HTR-8/SVneo (cell line): Measurements from ENCODE around the gene CCDC88C.

Source experiments
- DNase-seq: peaks from one replicate; pipeline ENCODE4 v3.0.0; 2011; ENCODE audit warnings: low spot score, mixed read lengths; ENCODE audit not compliant: insufficient read length
- FAIRE-seq: peaks from 2 replicates; lab custom pipeline; 2011; peaks lifted over from hg19 to GRCh38; lab: Jason Lieb, UNC

CCDC88C gene

DNA sequence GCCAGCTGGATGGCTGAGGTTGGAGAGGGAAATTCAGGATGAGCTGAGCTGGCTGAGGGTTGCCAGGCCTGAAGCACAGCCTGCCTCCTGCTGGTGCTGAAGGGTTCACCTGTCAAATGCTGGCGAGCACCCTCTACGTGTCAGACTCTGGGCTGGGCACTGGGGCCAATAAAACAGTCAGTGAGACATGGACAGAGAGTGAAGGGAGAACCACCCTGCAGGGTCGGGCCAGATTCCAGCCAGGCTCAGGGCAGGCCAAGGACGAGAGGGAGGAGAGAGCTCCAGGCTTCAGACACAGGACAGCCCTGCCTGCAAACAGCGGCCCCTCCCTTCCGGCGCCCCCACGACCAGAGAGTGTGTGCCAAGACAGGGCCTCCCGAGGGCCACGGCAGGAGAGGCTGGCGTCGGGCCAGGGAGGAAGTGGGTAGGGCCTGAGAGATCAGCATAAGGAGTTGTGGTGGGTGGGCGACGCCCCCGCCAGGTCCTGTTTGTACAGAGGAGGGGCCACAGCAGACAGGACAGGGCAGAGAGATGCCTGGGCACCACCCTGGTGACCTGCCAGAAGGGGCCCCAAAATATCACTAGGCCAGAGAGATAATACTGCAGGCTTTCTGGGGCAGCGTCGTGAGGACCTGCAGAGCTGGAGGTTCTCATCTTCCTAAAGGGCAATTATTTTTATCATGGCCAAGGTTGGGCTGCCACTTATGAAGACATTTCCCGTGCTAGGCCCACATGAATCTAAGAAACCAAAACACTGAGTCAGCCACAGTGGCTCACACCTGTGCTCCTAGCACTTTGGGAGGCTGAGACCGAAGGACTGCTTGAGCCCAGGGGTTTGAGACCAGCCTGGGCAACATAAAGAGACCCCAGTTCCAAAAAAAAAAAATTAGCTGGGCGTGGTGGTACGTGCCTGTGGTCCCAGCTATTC is 100.0 kb downstream of the CCDC88C start:
- DNase-seq = peak; percentile 29
- peak; percentile 58 for FAIRE-seq

DNA sequence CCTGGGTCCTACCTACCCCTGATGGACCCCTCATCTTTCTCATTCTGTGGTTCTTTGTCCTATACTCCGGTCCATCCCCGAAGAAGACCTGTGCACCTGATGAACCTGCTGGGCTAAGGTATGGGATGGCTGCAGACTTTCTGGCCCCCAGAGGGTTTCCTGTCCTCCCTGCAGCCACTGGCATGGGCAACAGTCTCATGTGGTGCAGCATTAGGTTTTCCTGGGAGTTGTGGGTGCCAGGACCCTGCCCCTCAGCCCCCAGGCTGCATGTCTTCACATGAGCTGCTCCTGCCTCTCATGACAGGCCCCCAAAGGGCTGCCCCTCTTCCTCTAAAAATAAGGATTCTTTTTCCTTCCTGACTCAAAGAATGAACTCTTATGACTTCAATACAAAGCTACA is 100.9 kb downstream of the CCDC88C start:
- FAIRE-seq = no peak
- DNase-seq = no peak

DNA sequence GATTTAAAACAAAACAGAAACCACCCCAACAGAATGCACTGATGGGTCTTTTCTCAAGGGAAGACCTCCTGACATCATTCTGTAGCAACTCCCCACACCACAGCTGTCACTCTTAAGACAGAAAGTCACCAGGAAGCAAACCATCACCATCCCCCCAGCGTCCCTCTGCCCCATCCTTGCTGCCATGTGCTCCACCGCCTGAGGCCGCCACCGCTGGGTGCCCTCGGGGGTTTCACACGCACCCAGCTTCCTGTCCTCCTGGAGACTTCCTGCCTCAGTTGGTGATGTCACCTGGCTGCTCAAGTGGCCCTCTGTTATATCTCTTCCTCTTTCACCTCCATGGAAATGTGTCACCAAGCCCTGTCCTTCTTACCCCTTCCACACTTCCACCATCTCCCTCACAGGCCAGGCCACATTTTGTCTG is 101.8 kb downstream of the CCDC88C start:
- DNase-seq (no peak), FAIRE-seq (no peak)

DNA sequence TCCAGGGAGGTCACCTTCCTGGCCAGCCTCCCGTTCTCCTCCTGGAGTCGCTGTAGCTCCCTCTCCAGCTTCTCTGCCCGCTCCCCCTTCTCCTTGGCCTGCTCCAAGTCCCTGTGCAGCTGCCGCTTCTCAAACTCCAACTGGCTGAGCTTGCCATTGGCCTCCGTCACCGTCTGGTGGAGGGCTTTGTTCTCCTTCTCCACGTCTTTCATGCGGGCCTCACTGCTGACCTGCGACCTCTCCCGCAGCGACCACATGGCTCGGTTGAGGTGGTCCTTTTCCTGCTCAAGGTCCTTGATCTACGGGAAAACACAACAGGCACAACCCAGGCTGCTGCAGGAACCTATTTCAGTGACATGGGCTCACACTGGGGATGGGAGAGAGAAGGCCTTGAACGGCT is 103.8 kb downstream of the CCDC88C start:
- FAIRE-seq (no peak), DNase-seq (no peak)

DNA sequence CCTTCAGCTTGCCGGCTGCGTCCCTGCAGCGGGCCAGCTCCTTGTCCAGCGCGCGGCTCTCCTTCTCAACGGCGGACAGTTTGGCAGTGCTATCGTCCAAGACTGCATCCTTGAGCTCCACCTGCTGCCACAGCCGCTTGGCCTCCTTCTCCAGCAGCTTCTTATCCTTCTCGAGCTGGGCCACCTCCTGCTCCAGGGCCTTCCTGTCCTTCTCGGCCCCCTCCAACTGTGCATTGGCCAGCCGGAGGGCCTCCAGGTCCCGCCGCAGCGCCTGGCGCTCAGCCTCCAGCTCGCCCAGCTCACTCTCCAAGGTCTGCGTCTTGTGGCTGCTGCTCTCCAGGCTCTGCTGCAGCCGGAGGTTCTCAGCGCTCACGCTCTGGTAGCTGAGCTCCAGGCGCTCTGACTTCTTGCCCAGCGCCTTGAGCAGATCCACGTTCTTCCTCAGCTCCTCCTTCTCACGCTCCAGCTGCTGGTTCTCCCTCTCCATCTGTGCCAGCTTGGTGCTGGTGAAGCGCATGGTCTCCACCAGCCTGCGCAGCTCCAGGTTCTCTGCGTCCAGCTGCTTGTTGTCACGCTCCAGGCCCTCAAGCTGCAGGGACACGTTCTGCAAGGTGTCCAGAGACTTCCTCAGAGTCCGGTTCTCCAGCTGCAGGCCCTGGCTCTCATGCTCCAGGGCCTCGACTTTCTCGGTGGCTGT is 104.3 kb downstream of the CCDC88C start:
- FAIRE-seq = no peak
- DNase-seq = no peak

DNA sequence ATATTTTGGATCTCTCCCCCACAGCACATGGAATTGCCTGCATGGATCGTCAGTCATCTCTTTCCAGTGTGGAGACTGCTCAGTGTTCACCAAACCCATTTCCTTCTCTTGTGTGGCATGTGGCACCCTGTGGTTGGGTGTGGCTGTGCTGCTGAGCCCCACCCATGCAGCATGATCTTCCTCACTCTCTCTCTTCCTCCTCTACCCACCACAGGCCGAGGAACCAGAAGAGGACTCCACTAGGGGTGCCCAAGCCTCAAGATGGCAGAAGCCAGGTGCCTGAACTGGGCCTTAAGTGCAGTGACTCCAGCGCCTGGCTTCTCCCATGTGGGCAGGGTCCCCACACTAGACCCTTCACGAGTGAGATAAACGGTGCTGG is 106.3 kb downstream of the CCDC88C start:
- FAIRE-seq = no peak
- no peak for DNase-seq

DNA sequence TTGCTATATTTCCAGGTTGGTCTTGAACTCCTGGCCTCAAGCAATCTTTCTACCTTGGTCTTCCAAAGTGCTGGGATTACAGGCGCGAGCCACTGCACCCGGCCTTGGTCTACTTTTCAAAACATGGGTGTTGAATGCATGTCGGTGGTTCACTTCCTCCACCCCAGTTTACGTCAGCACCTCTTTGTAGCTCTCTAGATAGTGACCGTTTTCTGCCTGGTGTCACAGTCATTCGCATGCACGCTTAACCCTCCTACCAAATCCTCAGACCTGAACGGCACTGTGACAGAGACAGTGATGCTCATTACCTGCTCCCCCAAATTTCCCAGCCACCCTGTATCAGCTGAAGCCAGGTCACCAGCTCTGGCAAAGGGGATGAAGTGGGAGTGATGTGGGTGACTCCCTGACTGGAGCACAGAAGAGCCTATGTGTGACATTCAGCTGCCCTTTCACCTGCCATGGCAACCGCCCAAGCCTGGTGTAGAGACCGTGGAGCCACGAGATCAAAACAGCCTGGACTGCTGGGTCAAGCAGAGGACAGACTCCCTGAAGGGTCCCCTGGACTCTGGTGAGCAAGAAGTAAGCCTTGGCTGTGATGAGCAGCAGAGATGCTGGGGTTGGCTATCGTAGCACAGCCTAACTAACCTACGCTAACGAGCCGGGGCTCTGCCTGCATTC is 106.9 kb downstream of the CCDC88C start:
- DNase-seq (no peak), FAIRE-seq (no peak)

DNA sequence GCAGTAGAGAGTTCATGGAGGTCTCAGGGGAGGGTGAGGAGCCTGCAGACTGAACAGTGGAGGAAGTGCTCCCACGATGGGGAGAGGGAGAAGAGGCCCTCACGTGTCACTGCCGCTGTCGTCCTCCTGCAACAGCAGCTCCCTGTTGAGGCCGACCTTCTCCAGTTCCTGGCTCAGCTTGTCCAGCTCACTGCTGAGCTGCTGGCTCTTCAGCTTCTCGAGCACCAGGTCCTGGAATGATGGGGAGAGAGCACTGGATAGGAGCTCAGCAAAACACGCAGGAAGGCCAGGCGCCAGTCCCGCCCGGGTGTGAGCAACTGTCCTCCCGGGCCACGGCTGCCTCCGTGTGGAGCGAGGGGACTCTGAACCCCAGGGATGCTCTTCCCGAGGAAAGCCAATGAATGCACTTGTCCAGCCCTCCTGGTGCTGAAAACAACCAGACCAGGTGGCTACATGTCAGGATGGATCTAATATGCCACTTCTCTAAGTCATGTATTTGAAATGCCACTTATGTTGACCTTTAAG is 107.8 kb downstream of the CCDC88C start:
- DNase-seq (no peak), FAIRE-seq (no peak)

DNA sequence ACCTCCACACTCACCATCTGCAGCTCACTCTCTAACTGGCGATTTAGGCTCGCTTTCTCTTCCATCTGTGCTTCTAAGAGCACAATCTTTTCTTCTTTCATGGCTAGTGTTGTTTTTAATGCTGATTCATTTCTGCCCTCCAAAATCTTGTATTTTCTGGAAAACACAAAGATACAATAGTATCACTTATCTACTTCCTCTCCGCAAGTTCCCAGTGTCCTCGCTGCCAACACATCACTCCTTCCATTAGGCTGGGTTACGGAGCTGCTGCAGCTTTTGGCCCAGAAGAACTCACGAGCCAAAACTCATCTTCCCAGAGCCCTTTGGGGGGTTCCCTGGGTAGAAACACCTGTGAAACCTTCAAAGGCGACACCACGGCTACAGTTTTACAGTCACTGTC is 109.3 kb downstream of the CCDC88C start:
- FAIRE-seq (no peak), DNase-seq (no peak)

DNA sequence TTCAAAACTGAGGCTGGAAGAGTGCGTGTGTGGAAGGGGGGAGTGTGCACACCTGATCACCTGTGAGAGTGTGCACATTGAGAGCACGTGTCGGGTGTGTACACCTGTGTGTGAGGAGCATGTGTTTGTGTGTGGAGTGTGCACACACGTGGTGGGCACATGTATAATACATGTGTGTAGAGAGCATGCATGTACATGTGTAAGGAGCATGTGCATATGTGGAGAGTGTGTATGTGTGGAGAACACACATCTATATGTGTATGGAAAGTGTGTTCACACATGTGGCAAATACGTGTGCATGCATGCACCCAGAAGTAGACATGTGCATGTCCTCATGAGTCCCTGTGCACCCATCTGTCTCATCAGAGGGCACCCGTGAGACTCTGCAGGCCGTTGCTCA is 110.0 kb downstream of the CCDC88C start:
- peak; percentile 73 for FAIRE-seq
- no peak for DNase-seq

DNA sequence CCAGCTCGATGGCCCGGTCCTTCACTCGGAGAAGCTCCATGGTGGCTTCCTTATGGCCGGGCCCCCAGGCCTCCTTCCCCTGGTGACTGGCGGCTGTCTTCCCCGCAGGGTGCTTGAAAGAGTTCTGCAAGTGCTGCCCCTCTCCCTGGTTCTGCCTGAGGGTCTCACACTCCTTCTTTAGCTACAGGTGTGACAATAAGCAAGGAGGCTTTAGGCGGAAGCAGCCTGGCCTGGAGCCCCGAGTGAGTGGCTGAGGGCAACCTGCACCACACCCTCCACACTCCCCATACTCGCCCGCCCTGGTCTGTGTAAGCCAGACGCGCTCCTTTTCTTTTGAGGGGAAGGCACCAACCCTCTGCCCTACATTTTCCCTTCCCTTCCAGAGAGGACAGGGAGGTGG is 110.6 kb downstream of the CCDC88C start:
- FAIRE-seq (no peak), DNase-seq (no peak)

DNA sequence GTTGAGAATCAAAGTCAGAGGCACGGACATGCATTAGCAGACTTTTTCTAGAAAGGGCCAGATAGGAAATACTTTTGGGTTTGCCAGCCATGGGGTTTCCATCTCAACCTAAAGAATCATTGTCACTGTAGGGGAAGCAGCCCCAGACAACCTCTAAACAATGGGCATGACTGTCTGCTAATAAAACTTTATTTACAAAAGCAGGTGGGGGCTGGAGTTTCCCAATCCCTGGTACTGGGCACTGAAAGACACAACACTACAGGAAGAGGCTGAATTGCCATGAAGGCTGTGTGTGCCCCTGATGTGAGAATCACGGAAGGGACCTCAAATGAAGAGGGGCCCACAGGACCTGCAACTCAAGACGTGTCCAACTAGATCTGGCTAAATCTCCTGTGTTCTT is 111.1 kb downstream of the CCDC88C start:
- FAIRE-seq (no peak), DNase-seq (no peak)

DNA sequence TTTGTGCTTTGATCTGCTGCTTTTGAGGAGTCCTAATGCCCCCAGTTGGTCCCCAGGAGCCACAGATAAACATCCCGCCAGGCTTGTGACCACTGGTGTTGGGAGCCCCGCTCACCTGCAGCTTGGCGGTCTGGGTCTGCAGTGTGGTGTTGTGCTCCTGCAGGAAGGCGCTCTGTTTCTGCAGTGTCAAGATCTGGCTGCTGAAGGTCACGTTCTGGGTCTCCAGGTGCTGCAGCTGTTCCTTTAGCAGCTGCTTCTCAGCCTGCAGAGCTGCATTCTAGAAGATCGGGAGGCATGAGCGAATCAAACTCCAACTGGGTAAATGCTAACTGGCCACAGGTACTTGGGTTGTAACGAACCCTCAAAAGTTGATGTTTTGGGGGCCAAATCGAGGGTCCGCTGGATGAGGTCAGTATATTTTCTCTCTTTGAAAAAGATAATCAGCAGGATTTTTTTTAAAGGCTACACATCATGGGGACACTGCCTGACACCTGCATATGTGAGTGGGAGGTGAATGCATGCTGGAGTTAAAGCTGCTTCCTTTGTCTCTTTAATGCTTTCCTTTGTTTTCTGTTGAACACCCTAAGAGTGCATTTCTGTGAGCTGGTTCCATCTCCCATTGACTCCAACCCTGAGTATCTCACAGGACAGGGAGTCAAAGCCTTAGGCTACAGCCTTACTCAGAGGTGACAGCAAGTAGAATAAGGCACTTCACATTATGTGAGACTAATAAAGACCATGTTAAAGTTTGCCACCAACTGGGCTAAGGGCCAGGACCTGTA is 111.8 kb downstream of the CCDC88C start:
- DNase-seq (no peak), FAIRE-seq (no peak)

DNA sequence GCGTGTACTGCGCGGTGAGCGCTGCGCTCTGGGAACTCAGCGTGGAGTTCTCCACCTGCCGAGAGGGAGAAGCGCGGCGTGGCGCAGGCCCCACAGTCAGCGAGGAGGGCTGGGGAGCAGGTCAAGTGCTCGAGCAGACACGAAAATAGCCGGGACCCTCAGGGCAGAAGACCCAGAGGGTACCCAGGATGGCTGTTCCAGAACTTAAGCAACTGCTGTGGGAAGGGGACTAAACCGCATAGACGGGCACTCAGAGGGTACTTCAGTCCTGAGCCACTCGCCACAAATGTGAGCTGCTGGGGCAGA is 113.7 kb downstream of the CCDC88C start:
- DNase-seq = no peak
- no peak for FAIRE-seq

DNA sequence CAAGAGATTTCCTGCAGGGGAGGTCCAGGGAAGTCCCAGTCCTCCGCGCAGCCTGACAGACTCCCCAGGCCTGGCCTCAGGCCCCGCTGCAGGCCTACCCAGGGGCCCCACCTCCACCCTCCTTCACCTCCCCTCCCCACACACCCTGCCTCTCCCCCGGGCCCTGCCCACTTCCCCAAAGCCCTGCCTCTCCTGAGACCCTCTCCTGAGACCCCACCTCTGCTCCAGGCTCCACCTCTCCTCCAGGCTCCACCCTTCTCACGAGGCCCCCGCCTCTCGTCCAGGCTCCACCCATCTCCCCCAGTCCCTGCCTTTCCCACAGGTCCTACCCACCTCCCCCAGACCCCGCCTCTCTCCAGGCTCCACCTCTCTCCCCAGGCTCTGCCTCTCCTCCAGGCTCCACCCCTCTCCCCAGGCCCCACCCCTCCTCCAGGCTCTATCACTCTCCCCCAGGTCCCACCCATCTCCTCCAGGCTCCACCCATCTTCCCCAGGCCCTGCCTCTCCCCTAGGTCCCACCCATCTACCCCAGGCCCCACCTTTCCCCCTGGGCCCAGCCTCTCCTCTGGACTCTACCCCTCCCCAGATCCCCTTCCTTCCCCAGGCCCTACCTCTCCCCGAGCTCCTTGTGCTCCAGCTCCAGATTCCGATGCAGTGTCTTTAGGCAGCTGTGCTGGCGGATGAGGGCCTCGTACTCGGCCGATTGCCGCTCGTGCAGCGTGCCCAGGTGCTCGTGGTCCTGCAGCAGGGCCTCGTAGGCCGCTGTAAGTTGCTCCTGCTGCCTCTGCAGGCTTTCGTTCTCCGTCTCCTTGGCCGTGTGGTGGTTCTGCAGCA is 114.3 kb downstream of the CCDC88C start:
- FAIRE-seq (no peak), DNase-seq (no peak)

DNA sequence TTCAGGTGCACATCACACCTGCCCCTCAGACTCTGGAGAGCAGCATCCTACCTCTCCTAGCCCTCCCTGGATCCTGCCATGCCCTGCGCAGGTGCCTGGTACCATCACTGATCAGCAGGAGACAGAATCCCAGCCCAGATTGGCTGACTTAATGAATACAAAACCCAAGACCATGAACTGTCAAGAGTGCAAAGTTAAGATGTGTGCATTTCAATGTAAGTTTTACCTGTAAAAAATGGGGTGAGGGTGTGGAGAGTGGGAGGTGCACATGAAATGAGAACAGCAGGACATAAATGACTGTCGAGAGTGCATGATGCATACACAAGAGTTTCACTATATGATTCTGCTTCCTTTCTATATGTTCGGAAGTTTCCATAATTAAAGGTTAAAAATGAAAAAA is 115.2 kb downstream of the CCDC88C start:
- no peak for DNase-seq
- peak; percentile 16 for FAIRE-seq

DNA sequence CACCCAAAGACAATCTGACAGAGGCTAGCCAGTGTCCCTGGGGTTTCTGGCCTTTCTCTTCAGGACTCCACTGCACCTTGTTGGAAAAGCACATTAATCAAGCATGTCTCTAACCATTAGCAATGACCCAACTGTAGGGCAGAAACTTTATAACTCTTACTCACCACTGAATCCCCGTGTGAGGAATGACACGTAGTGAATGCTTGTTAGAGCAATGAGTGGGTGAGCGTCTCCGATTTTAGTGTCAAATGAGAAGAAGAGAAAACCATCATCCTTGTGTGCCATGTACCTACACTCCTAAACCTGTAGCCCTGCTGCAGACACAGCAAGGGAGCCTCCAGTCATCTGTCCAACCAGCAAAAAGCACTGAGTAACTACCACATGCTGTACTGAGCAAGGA is 116.7 kb downstream of the CCDC88C start:
- DNase-seq = no peak
- FAIRE-seq = no peak

DNA sequence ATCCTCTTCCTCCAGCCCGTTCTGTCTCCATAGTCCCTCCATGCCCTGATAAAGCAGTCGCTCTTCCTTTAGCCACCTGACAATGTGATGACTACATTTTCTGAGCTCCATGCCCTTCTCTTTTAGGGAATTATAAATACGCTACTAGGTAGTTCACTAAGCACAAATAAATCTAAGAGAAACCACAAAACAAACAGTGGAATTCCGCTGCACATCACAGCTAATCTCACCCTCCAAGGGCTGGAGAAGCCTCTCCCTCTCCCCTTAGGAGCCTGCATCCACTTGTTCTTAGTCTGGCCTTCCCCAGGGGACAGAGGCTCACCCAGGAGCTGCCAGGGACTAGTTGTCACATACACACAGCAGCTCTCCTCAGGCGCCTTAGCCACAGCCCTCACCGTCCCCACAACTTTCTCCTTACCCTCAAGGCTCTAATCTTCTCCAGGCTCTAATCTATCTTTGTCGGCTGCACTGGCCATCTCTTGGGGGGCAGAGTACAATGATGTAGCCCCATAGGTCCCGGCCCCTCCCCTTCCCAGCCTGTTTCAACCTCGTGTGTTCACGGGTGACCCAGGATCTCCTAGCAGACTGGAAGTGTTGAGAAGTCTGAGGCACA is 117.2 kb downstream of the CCDC88C start:
- DNase-seq (no peak), FAIRE-seq (no peak)
